MM.1S (cell line): ENCODE measurements around the gene ASPSCR1.

ENCODE experiments used
- CTCF ChIP-seq: fragments of 300-600 bp; sonication (generic); IDR thresholded peaks from 2 replicates; pipeline ENCODE4 v1.5.1; 2016; ENCODE audit warnings: antibody characterized with exemption, low read length, mixed read lengths
- EZH2 ChIP-seq: fragments of 300-600 bp; sonication (generic); optimal IDR thresholded peaks from 2 replicates; pipeline ENCODE3; 2017; ENCODE audit warnings: low read depth, mild to moderate bottlenecking, antibody characterized with exemption, low read length, mixed read lengths
- EZH2phosphoT487 ChIP-seq: fragments of 300-600 bp; sonication (generic); IDR thresholded peaks from 2 replicates; pipeline ENCODE4 v1.6.1; 2018; ENCODE audit warnings: antibody characterized with exemption, low read length

GRCh38 chr17:82006468-82007227, 29.2 kb downstream of the ASPSCR1 start:
- TF ChIP-seq CTCF (no peak), EZH2phosphoT487 (no peak), EZH2 (no peak)
